Measurements from ENCODE around the gene NCKAP1.

The NCKAP1 gene

DNA sequence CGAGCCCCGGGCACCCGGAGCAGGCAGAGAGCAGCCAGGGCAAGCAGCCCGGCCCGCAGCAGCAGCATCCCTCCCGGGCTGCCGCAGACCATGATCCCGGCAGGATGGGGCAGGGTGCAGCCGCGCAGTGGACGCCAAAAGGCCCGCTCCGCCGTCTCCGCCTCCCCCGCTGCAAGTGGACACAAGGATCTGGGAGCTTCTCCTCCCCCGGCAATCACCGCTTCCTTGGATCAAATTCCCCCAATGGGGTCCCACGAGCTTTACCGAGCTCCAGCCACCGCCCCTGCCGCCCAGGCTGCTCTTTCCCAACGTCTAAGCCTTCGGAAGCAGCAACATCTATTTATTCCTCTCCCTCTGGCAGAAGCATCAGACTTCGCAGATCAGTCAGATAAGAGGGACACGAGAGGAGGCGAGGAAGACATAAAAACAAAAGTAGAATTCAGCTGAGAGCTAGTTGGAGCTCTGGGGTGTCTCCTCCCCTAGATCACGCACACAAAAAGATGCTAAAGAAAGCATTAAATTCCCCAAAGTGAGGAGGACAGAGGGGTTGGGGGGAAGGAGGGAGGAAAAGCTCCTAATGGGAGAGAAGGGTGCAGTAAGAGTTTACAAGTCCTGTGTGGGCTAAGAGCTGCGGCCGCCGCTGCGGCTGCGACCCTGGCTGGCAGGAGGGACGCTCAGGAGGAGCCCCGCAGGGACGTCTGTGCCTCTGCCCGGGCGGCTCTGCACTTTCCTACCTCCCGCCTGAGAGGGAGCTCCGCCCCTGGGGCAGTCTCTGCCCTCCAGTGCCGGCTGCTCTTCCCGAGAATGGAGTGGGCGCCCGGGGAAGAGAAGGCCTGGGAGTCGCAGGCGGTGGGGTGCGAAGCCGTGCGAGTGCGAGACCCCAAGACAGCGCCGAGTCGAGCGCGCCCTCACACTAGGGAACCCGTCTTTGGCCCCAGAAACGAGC lies 171.5 kb downstream of the NCKAP1 start, which contains the start of gene FRZB:
Gene FRZB, minus strand, starts transcription at position 177 of the 946 bp plus-strand sequence. Its CDS starts 85 bp downstream, at position 92.
- H3K4me3 ChIP-seq: no peak within 1 kb of the TSS
- in situ Hi-C loops (cut with MboI; ENCODE audit: low sequenced_read_pairs): no loop called here
- no peaks in the 10 kb centered on the region for H3K36me3 ChIP-seq (replicated peaks)
- no peaks in the 10 kb centered on the region for H3K27me3 ChIP-seq (ENCODE audit: low read depth)
- H3K4me1 ChIP-seq: no peaks in the 10 kb centered on the region
- H3K9me3 ChIP-seq: no peaks in the 10 kb centered on the region
- DNase-seq (ENCODE audit: low spot score in 2 of 2): peak in 1 of 2 experiments; percentile 53

DNA sequence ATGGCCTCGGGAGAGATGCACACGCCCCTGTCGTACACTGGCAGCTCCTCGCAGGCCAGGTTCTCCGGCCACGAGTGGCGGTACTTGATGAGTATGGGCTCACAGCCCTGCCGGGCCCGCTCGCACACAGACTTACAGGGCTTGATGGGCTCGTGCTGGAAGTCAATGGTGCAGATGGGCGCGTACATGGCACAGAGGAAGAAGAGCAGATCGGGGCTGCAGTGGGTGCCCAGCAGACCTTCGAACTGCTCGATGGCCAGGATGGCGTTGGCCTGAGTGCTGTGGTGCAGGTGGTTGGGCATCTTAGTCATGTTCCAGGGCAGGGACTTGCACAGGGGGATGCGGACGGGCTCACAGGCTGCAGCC lies 172.2 kb downstream of the NCKAP1 start:
- in situ Hi-C loops (cut with MboI; ENCODE audit: low sequenced_read_pairs): no loop called here
- 0 out of 2 replicates have a peak, but pooled peaks cover 2% of the 10 kb centered on the region for H3K4me1 ChIP-seq
- H3K4me3 ChIP-seq: no peak overlapping the region
- no peaks in the 10 kb centered on the region for H3K27me3 ChIP-seq (ENCODE audit: low read depth)
- DNase-seq (ENCODE audit: low spot score in 2 of 2): no peak
- H3K36me3 ChIP-seq (replicated peaks): no peaks in the 10 kb centered on the region
- no peaks in the 10 kb centered on the region for H3K9me3 ChIP-seq

DNA sequence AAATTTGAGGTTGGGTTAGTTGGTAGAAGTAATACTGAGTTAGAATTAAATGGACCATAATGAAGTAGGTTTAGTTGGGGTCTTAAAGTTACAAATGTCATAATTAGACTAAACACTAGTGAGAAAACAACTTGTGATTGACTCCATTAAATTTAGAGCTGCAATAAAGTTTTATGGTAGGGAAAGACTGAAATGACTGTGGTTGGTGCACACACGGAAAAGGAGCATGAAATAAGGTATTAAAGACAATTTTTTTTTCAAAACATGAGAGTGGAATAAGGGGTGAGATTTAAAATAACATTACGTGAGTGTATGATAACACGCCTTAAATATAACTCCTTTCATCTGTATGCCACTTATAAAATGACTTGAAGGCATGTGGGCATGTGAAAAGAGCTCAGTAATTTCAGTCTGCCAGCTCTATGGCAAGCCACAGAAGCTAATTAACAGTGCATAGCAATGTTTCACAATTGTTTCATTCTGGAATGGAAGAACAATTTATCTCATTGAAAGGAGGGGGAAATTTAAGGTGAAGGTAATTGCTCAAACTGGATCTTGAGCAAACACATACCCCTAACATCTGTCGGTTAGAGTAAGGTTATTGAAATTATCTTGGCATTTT lies 173.2 kb downstream of the NCKAP1 start:
- Histone ChIP-seq H3K36me3 (replicated peaks) (no peaks in the 10 kb centered on the region), H3K4me1 (0 out of 2 replicates have a peak, but pooled peaks cover 4% of the 10 kb centered on the region), H3K27me3 (ENCODE audit: low read depth) (no peaks in the 10 kb centered on the region), H3K4me3 (no peak overlapping the region), H3K9me3 (no peaks in the 10 kb centered on the region)
- in situ Hi-C loops (cut with MboI; ENCODE audit: low sequenced_read_pairs): no loop called here
- no peak for DNase-seq (ENCODE audit: low spot score in 2 of 2)

DNA sequence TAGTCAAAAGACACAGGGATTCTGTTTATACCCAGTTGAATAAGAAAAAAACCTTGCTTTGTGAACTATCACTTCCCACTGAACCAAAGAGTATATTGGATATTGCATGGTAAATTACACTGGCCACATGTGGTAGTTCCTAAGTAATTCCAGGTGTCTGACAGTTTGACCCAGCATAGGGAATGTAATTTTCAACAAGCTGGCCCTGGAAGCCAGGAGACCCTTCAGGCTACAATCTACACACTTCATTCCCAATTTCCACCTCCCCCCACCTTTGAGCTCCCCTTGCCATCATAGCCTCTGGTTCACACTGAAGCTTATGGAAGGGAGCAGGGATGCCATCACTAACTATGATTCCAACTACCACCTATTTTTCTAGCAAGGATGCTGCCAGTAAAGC lies 174.6 kb downstream of the NCKAP1 start:
- in situ Hi-C loops (cut with MboI; ENCODE audit: low sequenced_read_pairs): no loop called here
- DNase-seq (ENCODE audit: low spot score in 2 of 2): no peak
- no peaks in the 10 kb centered on the region for H3K27me3 ChIP-seq (ENCODE audit: low read depth)
- H3K36me3 ChIP-seq (replicated peaks): no peaks in the 10 kb centered on the region
- no peaks in the 10 kb centered on the region for H3K9me3 ChIP-seq
- H3K4me1 ChIP-seq: 0 out of 2 replicates have a peak, but pooled peaks cover 4% of the 10 kb centered on the region
- no peak overlapping the region for H3K4me3 ChIP-seq

DNA sequence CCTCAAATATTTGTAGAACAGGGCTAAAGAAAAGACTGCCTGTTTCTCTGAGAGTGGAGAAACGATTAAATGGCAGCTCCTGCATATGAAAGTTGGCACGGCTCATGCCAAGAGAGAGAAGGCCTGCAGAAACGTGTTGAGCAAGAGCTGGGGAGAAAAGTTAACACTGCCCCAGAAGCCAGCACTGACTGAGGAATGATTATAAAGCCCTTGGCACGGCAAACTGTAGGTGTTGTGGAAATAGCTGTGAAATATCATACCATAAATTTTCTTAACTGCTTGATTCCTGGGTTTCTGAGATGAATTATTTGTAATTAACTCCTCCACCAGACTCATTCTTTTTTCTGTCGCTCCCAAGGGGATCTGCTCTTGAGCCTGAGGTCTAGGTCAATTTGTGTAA lies 176.2 kb downstream of the NCKAP1 start:
- Histone ChIP-seq H3K36me3 (replicated peaks) (no peaks in the 10 kb centered on the region), H3K9me3 (no peaks in the 10 kb centered on the region), H3K4me3 (no peak overlapping the region), H3K4me1 (0 out of 2 replicates have a peak, but pooled peaks cover 4% of the 10 kb centered on the region), H3K27me3 (ENCODE audit: low read depth) (no peaks in the 10 kb centered on the region)
- in situ Hi-C loops (cut with MboI; ENCODE audit: low sequenced_read_pairs): no loop called here
- DNase-seq (ENCODE audit: low spot score in 2 of 2): no peak

DNA sequence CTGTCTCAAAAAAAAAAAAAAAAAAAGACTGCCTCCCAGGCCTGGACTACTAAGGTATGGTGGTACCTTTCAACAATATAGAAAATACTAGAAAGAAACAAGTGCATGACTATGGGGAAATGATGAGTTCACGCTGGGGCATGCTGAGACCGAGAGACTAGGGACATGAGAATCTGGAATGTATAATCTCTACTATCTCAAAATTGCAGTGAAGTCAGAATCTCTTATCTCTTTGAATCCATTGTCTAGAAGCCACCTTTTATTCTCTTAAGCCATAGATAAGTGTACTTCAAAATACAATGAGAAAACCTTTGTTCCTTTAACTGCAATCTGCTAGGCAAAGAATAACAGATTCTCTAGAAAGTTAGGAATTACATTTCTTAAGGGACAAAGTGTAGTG lies 177.4 kb downstream of the NCKAP1 start:
- in situ Hi-C loops (cut with MboI; ENCODE audit: low sequenced_read_pairs): no loop called here
- DNase-seq (ENCODE audit: low spot score in 2 of 2): peak in 1 of 2 experiments; percentile 15
- Histone ChIP-seq H3K4me1 (0 out of 2 replicates have a peak, but pooled peaks cover 4% of the 10 kb centered on the region), H3K4me3 (no peak overlapping the region), H3K27me3 (ENCODE audit: low read depth) (no peaks in the 10 kb centered on the region), H3K9me3 (no peaks in the 10 kb centered on the region), H3K36me3 (replicated peaks) (no peaks in the 10 kb centered on the region)

Measured in HAP-1 (cell line).